Measurements from ENCODE around the gene SLC44A4.

- no peak for TF ChIP-seq CTCF (IDR thresholded peaks at IDR 0.05)
- TF ChIP-seq POLR2AphosphoS5 (IDR thresholded peaks at IDR 0.05): peak in 2 of 3 donors; percentile 53 to 84
- no peak for TF ChIP-seq EP300 (IDR thresholded peaks at IDR 0.05)
These were observed 44.2 kb downstream of the SLC44A4 start for GRCh38 chr6:31834367-31835250.
